GM21515 (cell line): Measurements from ENCODE around the gene DLGAP1.
A peak's percentile ranks its signal among the peaks of the same experiment; 100 is the strongest.
"Not testable (repeated sequence)": the region's sequence is repeated elsewhere in the genome, so short reads cannot be mapped to it uniquely, and the experiment has no call there.

Experiments used
- ATAC-seq: cut with Tn5 transposase; IDR thresholded peaks from one replicate; pipeline ENCODE4 v1.9.1; 2021; ENCODE audit not compliant: unreplicated experiment

Gene DLGAP1

GRCh38 chr18:3597409-3598357 is 857.4 kb downstream of the DLGAP1 start:
- no peak for ATAC-seq

DNA sequence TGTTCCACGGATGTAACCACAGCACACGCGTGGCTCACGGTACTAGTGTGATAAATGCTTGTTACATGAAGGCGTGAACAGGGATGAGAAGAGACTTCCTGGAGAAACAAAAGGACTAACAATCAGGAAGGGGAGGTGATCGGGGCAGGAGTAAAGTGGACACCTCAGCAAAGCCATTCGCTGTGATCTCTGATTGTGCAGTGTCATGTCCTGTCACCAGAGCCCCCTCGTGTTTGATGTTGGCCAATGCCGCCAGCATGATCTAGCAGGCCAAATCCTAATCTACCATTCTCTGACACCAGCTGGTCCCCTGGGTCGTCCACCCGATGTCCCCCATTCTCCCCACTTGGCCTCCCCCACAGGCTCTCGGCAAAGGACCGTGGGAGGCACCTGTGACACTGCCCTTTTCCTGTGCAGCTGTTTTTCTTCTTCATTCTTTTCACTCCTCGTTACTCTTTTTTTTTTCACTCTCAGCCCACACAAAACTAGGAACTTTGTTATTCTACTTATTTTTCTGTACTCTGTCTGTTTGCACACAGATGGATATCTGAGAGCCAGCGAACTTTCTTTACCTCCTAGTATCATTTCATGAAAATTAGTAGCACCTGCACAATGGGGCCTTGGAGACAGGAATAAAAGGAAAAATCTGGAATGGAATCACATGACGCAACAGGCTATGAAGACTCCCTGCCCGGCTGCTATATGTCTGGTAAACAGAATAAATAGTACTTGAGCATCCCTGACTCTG is 858.3 kb downstream of the DLGAP1 start:
- ATAC-seq, result peak; percentile 40

- ATAC-seq, result no peak
Observed at GRCh38 chr18:3596324-3596636, 858.8 kb downstream of the DLGAP1 start.

GRCh38 chr18:3595369-3596273 is 859.5 kb downstream of the DLGAP1 start:
- peak; percentile 42 for ATAC-seq

DNA sequence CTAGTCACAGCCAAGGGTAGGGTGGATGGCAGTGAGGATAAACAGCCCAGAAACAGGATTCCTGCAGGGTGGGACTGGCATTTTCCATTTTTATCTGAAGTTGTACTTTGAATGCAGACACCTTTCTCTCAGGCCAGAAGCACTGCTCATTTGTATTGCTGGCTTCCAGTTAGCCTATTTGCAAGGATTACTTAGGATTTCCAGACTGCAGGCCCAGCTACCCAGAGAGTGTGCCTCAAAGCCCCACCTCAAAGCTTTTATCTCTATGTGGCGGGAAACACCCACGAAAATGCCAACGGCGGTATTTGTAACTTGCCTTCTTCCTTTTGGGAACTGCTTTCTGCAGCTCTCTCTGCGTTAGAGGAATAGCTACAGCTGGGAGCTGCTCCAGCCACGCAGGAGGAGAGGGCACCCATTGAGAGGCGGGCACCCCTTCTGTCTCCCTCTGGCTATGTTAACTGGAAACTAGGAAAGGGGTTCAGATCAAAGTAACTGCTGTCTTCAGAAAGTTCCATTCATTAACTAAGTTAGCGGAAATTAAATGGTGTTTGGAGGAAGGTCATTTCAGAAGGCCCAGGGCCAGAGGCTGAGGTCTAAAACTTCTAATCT is 860.2 kb downstream of the DLGAP1 start:
- ATAC-seq, result no peak

- ATAC-seq, result peak; percentile 54
Observed at GRCh38 chr18:3593904-3594759, 861.0 kb downstream of the DLGAP1 start.

- peak; percentile 11 for ATAC-seq
Observed at GRCh38 chr18:3593381-3593903, 861.7 kb downstream of the DLGAP1 start.

DNA sequence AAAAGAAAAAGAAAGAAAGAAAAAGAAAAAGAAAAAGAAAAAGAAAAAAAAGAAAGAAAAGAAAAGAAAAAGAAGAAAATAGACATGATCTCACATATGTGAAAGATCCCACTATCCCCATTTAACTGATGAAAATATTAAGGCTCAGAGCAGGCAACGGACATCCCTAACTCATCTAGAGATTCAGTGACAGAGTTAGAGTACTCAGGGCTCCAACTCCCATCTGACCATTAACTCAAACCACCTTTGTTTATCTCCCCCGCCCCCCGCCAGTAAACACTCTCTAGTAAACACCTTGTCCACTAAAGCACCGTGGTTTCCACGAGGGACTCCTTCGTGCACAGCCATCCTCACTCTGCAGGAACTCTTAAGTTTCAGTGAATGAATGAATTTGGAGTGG is 862.2 kb downstream of the DLGAP1 start:
- ATAC-seq, result no peak

- ATAC-seq, result no peak
Observed at GRCh38 chr18:3590096-3590630, 864.9 kb downstream of the DLGAP1 start.

DNA sequence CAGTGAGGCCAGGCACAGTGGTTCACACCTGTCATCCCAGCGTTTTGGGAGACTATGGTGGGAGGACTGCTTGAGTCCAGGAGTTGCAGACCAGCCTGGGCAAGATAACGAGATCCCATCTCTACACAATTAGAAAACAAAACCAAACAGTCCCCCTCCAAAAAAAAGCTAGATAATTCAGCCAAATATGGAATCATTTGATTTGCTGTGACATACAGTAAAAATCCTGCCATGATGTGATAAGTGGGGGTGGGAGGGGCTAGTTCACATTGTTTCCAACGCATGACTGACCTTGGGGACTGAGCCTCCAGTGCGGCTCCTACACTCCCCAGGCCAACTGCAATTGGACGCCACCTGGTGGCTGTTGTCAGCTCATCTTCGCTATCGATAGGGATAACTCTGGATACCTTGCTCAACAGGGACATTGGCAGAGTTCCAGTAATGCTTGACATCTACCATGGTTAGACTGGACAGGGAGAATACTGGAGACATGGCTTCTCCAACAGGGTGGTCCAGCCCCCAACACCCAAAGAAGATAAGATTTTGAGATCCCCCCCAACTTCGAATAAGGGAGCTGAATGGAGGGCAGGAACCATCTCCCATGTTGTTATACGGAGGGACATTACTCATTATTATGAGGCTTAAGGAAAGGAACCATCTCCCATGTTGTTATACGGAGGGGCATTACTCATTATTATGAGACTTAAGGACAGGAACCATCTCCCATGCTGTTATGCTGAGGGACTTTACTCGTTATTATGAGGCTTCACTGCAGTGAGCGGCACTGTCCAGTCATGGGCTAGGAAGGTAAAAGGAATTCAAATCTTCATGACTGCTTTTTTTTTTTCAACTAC is 869.2 kb downstream of the DLGAP1 start:
- ATAC-seq, result peak; percentile 34

GRCh38 chr18:3584897-3585460 is 870.1 kb downstream of the DLGAP1 start:
- no peak for ATAC-seq

- ATAC-seq, result no peak
Observed at GRCh38 chr18:3584266-3584861, 870.7 kb downstream of the DLGAP1 start.

- no peak for ATAC-seq
Observed at GRCh38 chr18:3583873-3584247, 871.2 kb downstream of the DLGAP1 start.

- not testable (repeated sequence) for ATAC-seq
Observed at GRCh38 chr18:3583106-3583872, 871.8 kb downstream of the DLGAP1 start.

DNA sequence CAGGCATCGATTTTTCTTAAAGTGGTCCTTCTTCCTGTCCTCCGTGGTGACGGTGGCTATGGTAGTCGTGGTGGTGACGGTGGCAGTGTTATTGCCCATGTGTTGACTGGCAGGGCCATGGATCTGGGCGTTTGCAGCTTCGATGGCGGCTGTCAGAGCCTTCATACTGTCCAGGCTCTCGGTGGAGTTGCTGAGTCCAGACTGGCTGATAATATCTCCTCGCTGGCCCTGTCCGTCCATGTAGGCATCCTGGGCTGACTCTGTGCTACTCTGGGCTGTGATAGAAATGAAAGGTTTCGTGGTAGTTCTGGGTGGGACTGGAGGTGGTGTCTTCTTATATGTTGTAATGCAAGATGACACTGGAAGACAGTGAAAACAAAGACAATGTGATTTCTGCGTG is 873.2 kb downstream of the DLGAP1 start:
- no peak for ATAC-seq

GRCh38 chr18:3580523-3581025 is 874.5 kb downstream of the DLGAP1 start:
- not testable (repeated sequence) for ATAC-seq

DNA sequence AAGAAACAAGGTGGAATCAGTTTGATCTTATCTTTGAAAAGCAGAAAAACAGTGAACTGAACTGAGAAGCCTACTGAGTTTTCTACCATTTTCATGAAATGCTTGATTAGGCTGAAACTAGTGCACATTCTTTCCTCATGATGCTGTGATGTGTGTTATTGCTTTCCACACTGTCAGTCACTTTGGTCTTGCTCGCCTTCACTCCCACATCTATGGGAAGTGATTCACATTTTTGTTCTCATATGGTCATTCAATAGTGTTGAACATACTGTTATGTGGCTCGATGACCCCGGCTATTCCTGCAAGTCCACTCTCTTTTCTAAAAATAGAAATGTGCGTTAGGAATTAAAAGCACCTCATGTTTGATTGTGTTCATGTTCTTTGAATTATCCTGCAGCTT is 875.4 kb downstream of the DLGAP1 start:
- no peak for ATAC-seq
